Activated B cell treated with CpG ODN at 0.5 μM for 24 hours (primary cell): ENCODE results near the gene E2F2. TPM values are rescaled to one million over a fixed set of nuclear protein-coding genes. Genes with fewer than 3 reads are reported as not detected.
"Not testable (repeated sequence)": the region's sequence is repeated elsewhere in the genome, so short reads cannot be mapped to it uniquely, and the experiment has no call there.

Experiments
- ATAC-seq: fragments of 200-7000 bp; cut with Tn5 transposase; one replicate; pipeline ENCODE4 v1.10.0; 2021; ENCODE audit warnings: low read depth, mild to moderate bottlenecking, moderate library complexity
- CTCF ChIA-PET: fragments of 350-600 bp; sonication (Branson Sonifier 250); formaldehyde crosslinking; loops from one replicate; lab custom pipeline; 2021; ENCODE audit warnings: antibody characterized with exemption; lab: Charles Lee
- POLR2A ChIA-PET: fragments of 350-600 bp; sonication (Branson Sonifier 250); formaldehyde crosslinking; loops from one replicate; lab custom pipeline; 2021; ENCODE audit warnings: antibody characterized with exemption; lab: Charles Lee
- DNase-seq: peaks from one replicate; pipeline ENCODE4 v3.0.0; 2022
- H3K27ac Mint-ChIP-seq: one replicate; pipeline ENCODE4 v1.8.0; 2020; ENCODE audit warnings: mixed read lengths
- H3K27me3 Mint-ChIP-seq: one replicate; pipeline ENCODE4 v1.8.0; 2021; ENCODE audit warnings: mixed read lengths
- H3K36me3 Mint-ChIP-seq: one replicate; pipeline ENCODE4 v1.8.0; 2021; ENCODE audit warnings: low read depth, mixed read lengths
- H3K4me1 Mint-ChIP-seq: one replicate; pipeline ENCODE4 v1.8.0; 2021; ENCODE audit warnings: mixed read lengths
- H3K4me3 Mint-ChIP-seq: one replicate; pipeline ENCODE4 v1.8.0; 2020; ENCODE audit warnings: mild to moderate bottlenecking, mixed read lengths
- H3K9me3 Mint-ChIP-seq: one replicate; pipeline ENCODE4 v1.8.0; 2020; ENCODE audit warnings: mixed read lengths
- intact Hi-C: fragments of 100-400 bp; cut with micrococcal nuclease; formaldehyde crosslinking; loops from one replicate; pipeline ENCODE4 v1.15.1; 2024
- total RNA-seq: library from RNA; stranded (reverse); gene quantifications from 2 replicates; pipeline ENCODE4 v1.2.3, GENCODE V29; 2022
- TF ChIP-seq, protein P1 (sequence below): fragments of 200-600 bp; IDR thresholded peaks from one replicate; pipeline ENCODE4 v1.8.0; 2022; ENCODE audit warnings: antibody characterized with exemption, mild to moderate bottlenecking

The E2F2 gene
- total RNA-seq, 1 donor from 2014 or later, result 3.4 TPM

DNA sequence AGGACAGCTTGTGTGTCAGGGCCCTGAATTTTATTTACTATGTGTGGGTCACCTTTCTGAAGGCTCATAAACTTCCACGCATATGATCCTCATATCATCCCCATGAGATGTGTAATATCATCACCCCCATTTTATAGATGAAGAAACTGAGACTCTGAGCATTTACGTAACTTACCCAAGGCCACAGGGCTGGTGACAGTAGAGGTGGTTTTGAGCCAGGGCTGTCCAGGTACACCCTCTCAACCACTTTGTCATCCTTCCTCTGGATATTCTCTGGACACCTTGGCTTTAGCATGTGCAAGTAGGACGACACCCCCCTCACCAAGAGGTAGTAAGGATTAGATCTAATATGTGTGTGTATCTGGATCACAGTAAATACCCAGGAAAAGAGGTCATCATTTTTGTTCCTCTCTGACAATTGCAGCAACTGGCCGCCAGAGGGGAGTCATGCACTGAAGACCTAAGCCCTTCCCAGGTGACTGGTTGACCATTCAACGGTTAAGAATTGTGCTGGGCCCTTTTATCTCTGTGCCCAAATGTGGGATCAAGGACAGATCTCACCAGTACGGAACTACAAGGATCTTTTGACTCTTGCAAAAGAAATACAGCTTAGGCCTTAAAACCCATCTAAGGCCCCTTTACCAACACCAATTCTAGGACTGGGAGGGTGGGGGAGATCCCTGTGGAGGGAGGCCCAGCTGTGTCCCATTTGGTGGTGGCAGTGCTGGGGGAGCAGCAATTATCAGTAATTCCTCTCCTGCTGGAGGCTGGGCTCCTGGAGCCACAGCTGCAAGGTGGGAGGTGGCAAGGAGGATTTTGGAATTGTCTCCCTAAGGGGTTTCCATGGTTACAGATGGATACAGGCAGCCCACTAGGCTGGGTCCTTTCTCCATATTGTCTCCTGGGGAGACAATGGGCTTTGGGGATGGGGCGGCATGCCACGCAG is 13.7 kb upstream of the E2F2 start:
- intact Hi-C loops, result loop anchor here (1.0 to 5.0 kb wide), 4 partner anchors 14 to 447 kb away; partner anchors contain the start of gene ID3
- peaks cover 34% of the 10 kb centered on the region for H3K4me1 Mint-ChIP-seq
- ChIA-PET POLR2A (interaction anchor here (0.6 to 4.4 kb wide), 17 partner anchors 11 to 265 kb away, joined by 3 to 66 read pairs (median 4); partner anchors contain the start of genes ID3 and RPL11), CTCF (interaction anchor here (0.7 to 31.5 kb wide), 32 partner anchors 9 to 207 kb away, joined by 3 to 872 read pairs (median 4); partner anchors contain the start of genes ELOA, ID3 and RPL11)
- no peak overlapping the region for H3K4me3 Mint-ChIP-seq
- H3K27ac Mint-ChIP-seq, result no peak overlapping the region
- DNase-seq, result peak; percentile 55
- no peaks in the 10 kb centered on the region for H3K36me3 Mint-ChIP-seq
- TF ChIP-seq, protein P1, sequence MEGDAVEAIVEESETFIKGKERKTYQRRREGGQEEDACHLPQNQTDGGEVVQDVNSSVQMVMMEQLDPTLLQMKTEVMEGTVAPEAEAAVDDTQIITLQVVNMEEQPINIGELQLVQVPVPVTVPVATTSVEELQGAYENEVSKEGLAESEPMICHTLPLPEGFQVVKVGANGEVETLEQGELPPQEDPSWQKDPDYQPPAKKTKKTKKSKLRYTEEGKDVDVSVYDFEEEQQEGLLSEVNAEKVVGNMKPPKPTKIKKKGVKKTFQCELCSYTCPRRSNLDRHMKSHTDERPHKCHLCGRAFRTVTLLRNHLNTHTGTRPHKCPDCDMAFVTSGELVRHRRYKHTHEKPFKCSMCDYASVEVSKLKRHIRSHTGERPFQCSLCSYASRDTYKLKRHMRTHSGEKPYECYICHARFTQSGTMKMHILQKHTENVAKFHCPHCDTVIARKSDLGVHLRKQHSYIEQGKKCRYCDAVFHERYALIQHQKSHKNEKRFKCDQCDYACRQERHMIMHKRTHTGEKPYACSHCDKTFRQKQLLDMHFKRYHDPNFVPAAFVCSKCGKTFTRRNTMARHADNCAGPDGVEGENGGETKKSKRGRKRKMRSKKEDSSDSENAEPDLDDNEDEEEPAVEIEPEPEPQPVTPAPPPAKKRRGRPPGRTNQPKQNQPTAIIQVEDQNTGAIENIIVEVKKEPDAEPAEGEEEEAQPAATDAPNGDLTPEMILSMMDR, result peak; percentile 74
- no peaks in the 10 kb centered on the region for H3K27me3 Mint-ChIP-seq
- ATAC-seq, result peak; percentile 43
- H3K9me3 Mint-ChIP-seq, result no peaks in the 10 kb centered on the region

DNA sequence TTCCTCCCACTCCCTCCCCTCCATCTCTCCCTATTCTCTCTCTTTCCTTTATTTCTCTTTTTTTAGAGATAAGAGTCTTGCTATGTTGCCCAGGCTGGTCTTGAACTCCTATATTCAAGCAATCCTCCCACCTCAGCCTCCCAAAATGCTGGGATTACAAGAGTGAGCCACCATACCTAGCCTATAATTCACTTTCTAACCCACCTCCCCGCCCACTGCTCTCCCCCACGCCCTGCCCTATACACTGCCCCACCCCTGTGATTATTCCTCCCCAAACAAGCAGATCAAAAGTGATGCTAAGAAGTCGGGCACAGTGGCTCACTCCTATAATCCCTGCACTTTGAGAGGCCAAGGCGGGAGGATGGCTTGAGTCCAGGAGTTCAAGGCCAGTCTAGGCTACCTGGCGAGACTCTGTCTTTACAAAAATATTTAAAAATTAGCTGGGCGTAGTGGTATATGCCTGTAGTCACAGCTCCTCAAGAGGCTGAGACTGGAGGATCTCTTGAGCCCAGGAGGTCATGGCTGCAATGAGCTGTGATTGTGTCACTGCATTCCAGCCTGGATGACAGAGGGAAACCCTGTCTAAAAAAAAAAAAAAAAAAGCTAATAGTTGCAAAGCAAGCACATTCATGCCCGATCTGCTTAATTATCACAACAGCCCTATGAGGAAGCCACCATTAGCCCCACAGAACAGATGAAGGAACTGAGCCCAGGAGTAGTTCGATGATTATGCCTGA is 12.8 kb upstream of the E2F2 start:
- Mint-ChIP-seq H3K36me3 (no peaks in the 10 kb centered on the region), H3K9me3 (no peaks in the 10 kb centered on the region), H3K4me1 (peaks cover 31% of the 10 kb centered on the region), H3K4me3 (no peak overlapping the region), H3K27ac (no peak overlapping the region), H3K27me3 (no peaks in the 10 kb centered on the region)
- ATAC-seq, result no peak
- POLR2A ChIA-PET, result interaction anchor here (0.6 to 4.4 kb wide), 12 partner anchors 11 to 266 kb away, joined by 3 to 66 read pairs (median 4); partner anchors contain the start of genes ID3 and RPL11
- intact Hi-C loops, result loop anchor here (1.0 to 5.0 kb wide), 4 partner anchors 15 to 447 kb away; partner anchors contain the start of gene ID3
- TF ChIP-seq, protein P1, result no peak
- CTCF ChIA-PET, result interaction anchor here (0.7 to 31.5 kb wide), 17 partner anchors 11 to 208 kb away, joined by 3 to 872 read pairs (median 4); partner anchors contain the start of gene ID3
- no peak for DNase-seq

DNA sequence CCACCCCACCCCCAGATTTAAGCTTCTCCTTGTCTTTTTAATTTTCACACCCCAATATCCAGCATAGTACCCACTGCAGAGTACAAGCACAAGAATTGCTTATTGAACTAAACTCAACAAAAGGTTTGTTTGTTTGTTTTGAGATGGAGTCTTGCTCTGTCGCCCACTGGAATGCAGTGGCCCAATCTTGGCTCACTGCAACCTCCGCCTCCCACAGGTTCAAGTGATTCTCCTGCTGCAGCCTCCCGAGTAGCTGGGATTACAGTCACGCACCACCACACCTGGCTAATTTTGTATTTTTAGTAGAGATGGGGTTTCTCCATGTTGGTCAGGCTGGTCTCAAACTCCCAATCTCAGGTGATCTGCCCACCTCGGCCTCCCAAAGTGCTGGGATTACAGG is 11.9 kb upstream of the E2F2 start:
- H3K27ac Mint-ChIP-seq, H3K36me3 Mint-ChIP-seq, H3K9me3 Mint-ChIP-seq, H3K4me3 Mint-ChIP-seq, H3K27me3 Mint-ChIP-seq, DNase-seq, ATAC-seq: not testable (repeated sequence)
- POLR2A ChIA-PET, result interaction anchor here (1.1 to 4.4 kb wide), 2 partner anchors 15 to 94 kb away, joined by 3 to 66 read pairs; no protein-coding TSS in a partner anchor
- CTCF ChIA-PET, result interaction anchor here (9.8 to 31.5 kb wide), 2 partner anchors 46 to 92 kb away, joined by 279 to 872 read pairs; no protein-coding TSS in a partner anchor
- peaks cover 26% of the 10 kb centered on the region for H3K4me1 Mint-ChIP-seq
- intact Hi-C loops, result loop anchor here (5.0 kb wide), 1 partner anchor 446 kb away; no protein-coding TSS in a partner anchor

DNA sequence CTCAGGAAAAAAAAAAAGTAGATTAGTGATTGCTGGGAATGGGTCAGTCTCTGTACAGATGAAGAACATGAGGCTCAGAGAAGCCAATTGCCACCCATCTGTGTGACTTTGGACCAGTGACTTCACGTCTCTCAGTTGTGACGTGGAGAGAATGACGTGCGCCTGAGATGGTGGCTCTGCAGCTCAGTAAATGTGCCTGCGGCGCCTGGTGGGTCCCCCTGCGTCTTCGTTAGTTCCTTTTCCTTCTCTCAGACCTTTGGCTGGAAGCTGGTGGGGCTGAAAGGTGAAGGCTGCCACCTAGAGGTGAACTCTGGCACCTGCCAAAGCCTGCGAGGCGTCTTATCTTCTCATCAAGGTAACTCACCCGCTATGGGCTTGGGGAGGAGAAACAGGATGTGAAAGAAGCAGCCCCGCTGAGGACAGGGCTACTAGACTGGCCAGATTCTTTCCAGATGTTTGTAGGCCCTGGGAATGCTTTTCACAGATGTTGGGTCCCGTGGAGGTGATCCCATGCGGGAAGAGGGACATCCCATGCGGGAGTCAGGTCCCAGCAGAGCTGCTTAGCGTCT is 8.7 kb upstream of the E2F2 start:
- ChIA-PET CTCF (interaction anchor here (0.5 to 31.5 kb wide), 13 partner anchors 8 to 567 kb away, joined by 3 to 872 read pairs (median 5); partner anchors contain the start of gene E2F2), POLR2A (interaction anchor here (0.7 to 2.8 kb wide), 16 partner anchors 12 to 204 kb away, joined by 3 to 50 read pairs (median 5); partner anchors contain the start of genes ELOA, HNRNPR, ID3 and RPL11)
- Mint-ChIP-seq H3K27me3 (no peaks in the 10 kb centered on the region), H3K4me1 (peaks cover 39% of the 10 kb centered on the region), H3K4me3 (peak overlapping the region; percentile 59), H3K9me3 (no peaks in the 10 kb centered on the region), H3K27ac (peak overlapping the region; percentile 56), H3K36me3 (no peaks in the 10 kb centered on the region)
- intact Hi-C loops, result loop anchor here (1.0 to 5.0 kb wide), 6 partner anchors 8 to 442 kb away; partner anchors contain the start of genes ASAP3, E2F2, HTR1D and ZNF436
- peak; percentile 84 for DNase-seq
- ATAC-seq, result peak; percentile 92
- TF ChIP-seq, protein P1, result peak; percentile 60
